Testis (tissue), 3 donors: ENCODE data around the gene LYG2. TPM values are rescaled to one million over a fixed set of nuclear protein-coding genes. Genes with fewer than 3 reads are reported as not detected.

Experiments used
- DNase-seq: peaks from one replicate; pipeline ENCODE4 v3.0.0-alpha.2; 2019
- H3K27ac ChIP-seq, 2 donors: fragments of 200-600 bp; sonication (generic); one replicate each; pipeline ENCODE4 v1.5.1; 2019
- H3K27me3 ChIP-seq: fragments of 200-600 bp; sonication (generic); one replicate; pipeline ENCODE4 v1.5.1; 2019
- H3K36me3 ChIP-seq: fragments of 200-600 bp; sonication (generic); one replicate; pipeline ENCODE4 v1.5.1; 2017; ENCODE audit warnings: low read depth; ENCODE audit errors: missing control alignments
- H3K4me1 ChIP-seq: fragments of 200-600 bp; sonication (generic); one replicate; pipeline ENCODE4 v1.5.1; 2019
- H3K4me3 ChIP-seq, 2 donors: fragments of 200-600 bp; sonication (generic); one replicate each; pipeline ENCODE4 v1.5.1; 2017 to 2019
- H3K9me3 ChIP-seq: fragments of 200-600 bp; sonication (generic); one replicate; pipeline ENCODE4 v1.5.1; 2017
- POLR2A ChIP-seq: fragments of 450-650 bp; IDR thresholded peaks from one replicate; pipeline ENCODE4 v1.6.1; 2017; ENCODE audit warnings: antibody characterized with exemption, mild to moderate bottlenecking, moderate library complexity
- WGBS, 2 donors: methylation state at CpG; one replicate each; pipeline ENCODE4 v1.1.5; 2018; 5-methylcytosine and 5-hydroxymethylcytosine counted together
- intact Hi-C: fragments of 100-400 bp; cut with DNase I; formaldehyde crosslinking; loops from one replicate; pipeline ENCODE4 v1.15.1; 2023; ENCODE audit warnings: low total_unique reads
- polyA plus RNA-seq: library from polyadenylated mRNA; stranded (reverse); fragments of 350-450 nt; fragmentation: Illumina TruSeq; extraction: RNeasy Lipid Tissue Mini Kit (QIAGEN cat#74804); gene quantifications from one replicate; pipeline ENCODE4 v1.2.3, GENCODE V29; 2014; ENCODE audit warnings: low read depth, low replicate concordance; ENCODE audit not compliant: insufficient read depth
- total RNA-seq, 2 donors: library from RNA; depleted of rRNA; stranded (reverse); fragments of >200 nt; gene quantifications; one replicate each; pipeline ENCODE4 v1.2.3, GENCODE V29; 2016
- TF ChIP-seq, protein P1 (sequence below), 3 experiments: fragments of 450-650 bp in 2 of 3; fragments of 200-600 bp in 1 of 3; sonication (generic) in 1 of 3; IDR thresholded peaks; one replicate each; pipeline ENCODE4 v1.5.1; 2016 to 2019; ENCODE audit warnings: antibody characterized with exemption in 3 of 3, mild to moderate bottlenecking in 2 of 3, moderate library complexity in 1 of 3

LYG2 gene
- total and polyA plus RNA-seq, 3 donors from 2014 or later, result 0.43 to 1.7 TPM; not detected in 1

GRCh38 chr2:99260184-99260583 lies 4.7 kb upstream of the LYG2 start:
- intact Hi-C loops, result no loop called here
- H3K27ac ChIP-seq, result no peak overlapping the region
- TF ChIP-seq, protein P1, sequence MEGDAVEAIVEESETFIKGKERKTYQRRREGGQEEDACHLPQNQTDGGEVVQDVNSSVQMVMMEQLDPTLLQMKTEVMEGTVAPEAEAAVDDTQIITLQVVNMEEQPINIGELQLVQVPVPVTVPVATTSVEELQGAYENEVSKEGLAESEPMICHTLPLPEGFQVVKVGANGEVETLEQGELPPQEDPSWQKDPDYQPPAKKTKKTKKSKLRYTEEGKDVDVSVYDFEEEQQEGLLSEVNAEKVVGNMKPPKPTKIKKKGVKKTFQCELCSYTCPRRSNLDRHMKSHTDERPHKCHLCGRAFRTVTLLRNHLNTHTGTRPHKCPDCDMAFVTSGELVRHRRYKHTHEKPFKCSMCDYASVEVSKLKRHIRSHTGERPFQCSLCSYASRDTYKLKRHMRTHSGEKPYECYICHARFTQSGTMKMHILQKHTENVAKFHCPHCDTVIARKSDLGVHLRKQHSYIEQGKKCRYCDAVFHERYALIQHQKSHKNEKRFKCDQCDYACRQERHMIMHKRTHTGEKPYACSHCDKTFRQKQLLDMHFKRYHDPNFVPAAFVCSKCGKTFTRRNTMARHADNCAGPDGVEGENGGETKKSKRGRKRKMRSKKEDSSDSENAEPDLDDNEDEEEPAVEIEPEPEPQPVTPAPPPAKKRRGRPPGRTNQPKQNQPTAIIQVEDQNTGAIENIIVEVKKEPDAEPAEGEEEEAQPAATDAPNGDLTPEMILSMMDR (IDR thresholded peaks at IDR 0.05), result no peak
- TF ChIP-seq POLR2A, result no peak
- WGBS, 2 donors, result 97 to 98% methylated on average over 2 of the region's 2 CpGs
- H3K36me3 ChIP-seq, result no peaks in the 10 kb centered on the region
- no peaks in the 10 kb centered on the region for H3K4me1 ChIP-seq
- no peak overlapping the region for H3K4me3 ChIP-seq
- DNase-seq, result no peak
- no peaks in the 10 kb centered on the region for H3K27me3 ChIP-seq
- no peaks in the 10 kb centered on the region for H3K9me3 ChIP-seq

GRCh38 chr2:99259465-99259864 lies 4.0 kb upstream of the LYG2 start:
- H3K27ac ChIP-seq, result no peak overlapping the region
- whole genome bisulfite sequencing, 2 donors, result 91 to 94% methylated on average over 4 of the region's 4 CpGs
- H3K4me1 ChIP-seq, result no peaks in the 10 kb centered on the region
- DNase-seq, result no peak
- H3K9me3 ChIP-seq, result no peaks in the 10 kb centered on the region
- H3K27me3 ChIP-seq, result no peaks in the 10 kb centered on the region
- intact Hi-C loops, result no loop called here
- no peak overlapping the region for H3K4me3 ChIP-seq
- no peak for TF ChIP-seq POLR2A
- TF ChIP-seq, protein P1 (IDR thresholded peaks at IDR 0.05), result no peak
- no peaks in the 10 kb centered on the region for H3K36me3 ChIP-seq

GRCh38 chr2:99256677-99257076 lies 1.2 kb upstream of the LYG2 start:
- Histone ChIP-seq H3K27me3 (no peaks in the 10 kb centered on the region), H3K4me1 (no peaks in the 10 kb centered on the region), H3K27ac (no peak overlapping the region), H3K36me3 (no peaks in the 10 kb centered on the region), H3K9me3 (no peaks in the 10 kb centered on the region), H3K4me3 (no peak overlapping the region)
- WGBS, 2 donors, result 95 to 96% methylated on average over 2 of the region's 2 CpGs
- intact Hi-C loops, result no loop called here
- TF ChIP-seq POLR2A, result no peak
- TF ChIP-seq, protein P1 (IDR thresholded peaks at IDR 0.05), result no peak
- no peak for DNase-seq

DNA sequence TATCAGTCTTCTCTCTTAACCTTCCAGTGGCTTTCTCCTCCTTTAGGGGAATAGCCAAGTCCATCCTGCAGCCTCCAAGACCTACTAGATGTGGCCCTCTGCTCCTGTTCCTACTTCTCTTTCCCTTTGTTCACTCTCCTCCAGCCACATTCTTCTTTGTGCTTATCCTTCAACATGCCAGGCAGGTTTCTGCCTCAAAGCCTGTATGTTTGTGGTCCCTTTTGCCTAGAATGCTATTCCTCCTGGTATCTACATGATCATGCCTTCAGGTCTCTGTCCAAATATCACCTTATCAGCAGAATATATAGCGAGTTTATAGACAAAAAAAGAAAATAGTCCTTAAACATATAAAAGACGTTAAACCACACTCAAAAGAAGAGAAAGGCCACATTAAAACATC lies 5.5 kb downstream of the LYG2 start:
- 90 to 95% methylated on average over 2 of the region's 2 CpGs for WGBS, 2 donors
- TF ChIP-seq, protein P1 (IDR thresholded peaks at IDR 0.05), result no peak
- no peak for TF ChIP-seq POLR2A
- H3K9me3 ChIP-seq, result no peaks in the 10 kb centered on the region
- H3K27ac ChIP-seq, result no peak overlapping the region
- no peaks in the 10 kb centered on the region for H3K27me3 ChIP-seq
- DNase-seq, result no peak
- no peaks in the 10 kb centered on the region for H3K4me1 ChIP-seq
- H3K36me3 ChIP-seq, result no peaks in the 10 kb centered on the region
- no peak overlapping the region for H3K4me3 ChIP-seq
- intact Hi-C loops, result no loop called here

DNA sequence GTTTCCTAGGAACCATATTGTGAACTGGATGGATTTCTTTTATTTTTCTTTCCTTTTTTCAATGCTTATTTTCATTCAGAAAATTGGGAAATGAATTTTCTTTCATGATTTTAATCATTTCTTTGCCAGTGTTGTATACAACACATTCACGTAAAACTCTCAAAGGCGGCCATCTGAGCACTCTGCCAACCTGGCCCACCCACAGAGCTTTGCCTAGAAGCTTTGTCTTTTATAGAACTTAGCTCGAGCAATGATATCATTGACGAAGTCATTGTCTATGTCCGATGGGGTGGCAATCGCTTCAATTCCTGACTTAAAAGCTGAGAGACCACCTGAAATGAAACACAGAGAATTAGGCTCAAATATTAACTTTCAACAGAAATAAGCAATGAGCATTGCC lies 13.3 kb downstream of the LYG2 start:
- intact Hi-C loops, result no loop called here
- Histone ChIP-seq H3K36me3 (no peaks in the 10 kb centered on the region), H3K9me3 (no peaks in the 10 kb centered on the region), H3K27ac (no peak overlapping the region), H3K4me3 (no peak overlapping the region), H3K27me3 (no peaks in the 10 kb centered on the region), H3K4me1 (no peaks in the 10 kb centered on the region)
- no peak for DNase-seq
- 77 to 82% methylated on average over 6 of the region's 6 CpGs for WGBS, 2 donors
- TF ChIP-seq POLR2A, result no peak
- TF ChIP-seq, protein P1 (IDR thresholded peaks at IDR 0.05), result no peak
